Neural cell (in vitro differentiated cells): ENCODE measurements around the gene DYNC1I2. TPM values are rescaled to one million over a fixed set of nuclear protein-coding genes. Genes with fewer than 3 reads are reported as not detected.
"Not testable (repeated sequence)": the region's sequence is repeated elsewhere in the genome, so short reads cannot be mapped to it uniquely, and the experiment has no call there.

Experiments used
- H2AFZ ChIP-seq: fragments of 200-600, 300-800 bp; sonication (generic), shearing (Covaris generic); 2 replicates; pipeline ENCODE4 v1.6.0; 2014; ENCODE audit warnings: low read depth, mild to moderate bottlenecking, antibody characterized with exemption, low read length, moderate library complexity
- H3F3A ChIP-seq: fragments of 200-600 bp; shearing (Covaris generic); 2 replicates; pipeline ENCODE4 v1.6.1; 2016; ENCODE audit warnings: mild to moderate bottlenecking, moderate library complexity, mixed read lengths, antibody characterized with exemption, low read length; ENCODE audit not compliant: insufficient read depth, poor library complexity, severe bottlenecking
- H3K27ac ChIP-seq: fragments of 200-600, 300-800 bp; sonication (generic), shearing (Covaris generic); 2 replicates; pipeline ENCODE4 v1.5.1; 2014; ENCODE audit warnings: mild to moderate bottlenecking, low read length, moderate library complexity
- H3K27me3 ChIP-seq: fragments of 300-800, 200-600 bp; sonication (generic), shearing (Covaris generic); 2 replicates; pipeline ENCODE4 v1.6.0; 2014; ENCODE audit warnings: mild to moderate bottlenecking, low read depth, low read length, moderate library complexity; ENCODE audit not compliant: insufficient read depth
- H3K36me3 ChIP-seq: fragments of 300-800, 200-600 bp; sonication (generic), shearing (Covaris generic); 2 replicates; pipeline ENCODE4 v1.5.1; 2014; ENCODE audit warnings: mild to moderate bottlenecking, antibody characterized with exemption, low read length, moderate library complexity; ENCODE audit not compliant: insufficient read depth
- H3K4me2 ChIP-seq: fragments of 300-800, 200-600 bp; sonication (generic), shearing (Covaris generic); 2 replicates; pipeline ENCODE4 v1.6.0; 2014; ENCODE audit warnings: mild to moderate bottlenecking, low read length
- H3K4me3 ChIP-seq: fragments of 300-800, 200-600 bp; sonication (generic), shearing (Covaris generic); 2 replicates; pipeline ENCODE4 v1.5.1; 2014; ENCODE audit warnings: mild to moderate bottlenecking, low read length, moderate library complexity
- H3K79me2 ChIP-seq: fragments of 200-600 bp; shearing (Covaris generic); replicated peaks from 2 replicates; pipeline ENCODE4 v1.6.0; 2014; ENCODE audit warnings: mild to moderate bottlenecking, low read length, moderate library complexity; ENCODE audit not compliant: insufficient read depth
- H3K9ac ChIP-seq: fragments of 300-800, 200-600 bp; sonication (generic), shearing (Covaris generic); 2 replicates; pipeline ENCODE4 v1.6.1; 2016; ENCODE audit warnings: mild to moderate bottlenecking, low read length, mixed read lengths
- H3K9me2 ChIP-seq: fragments of 200-600 bp; shearing (Covaris generic); 2 replicates; pipeline ENCODE4 v1.6.1; 2016; ENCODE audit warnings: mild to moderate bottlenecking, low read length, mixed read lengths; ENCODE audit not compliant: insufficient read depth
- H3K9me3 ChIP-seq: fragments of 200-600, 300-800 bp; sonication (generic), shearing (Covaris generic); 2 replicates; pipeline ENCODE4 v1.6.1; 2016; ENCODE audit warnings: mild to moderate bottlenecking, mixed run types, low read length, moderate library complexity, mixed read lengths
- H4K20me1 ChIP-seq: fragments of 200-600 bp; shearing (Covaris generic); 2 replicates; pipeline ENCODE4 v1.6.1; 2016; ENCODE audit warnings: mild to moderate bottlenecking, mixed run types; ENCODE audit not compliant: insufficient read depth
- CTCF ChIP-seq: fragments of 450-650 bp; IDR thresholded peaks from 2 replicates; pipeline ENCODE4 v1.5.1; 2014; ENCODE audit warnings: antibody characterized with exemption, mild to moderate bottlenecking, moderate library complexity; ENCODE audit not compliant: poor library complexity, severe bottlenecking
- EP300 ChIP-seq: fragments of 450-650 bp; conservative IDR thresholded peaks from 2 replicates; pipeline ENCODE4 v1.6.1; 2014; ENCODE audit warnings: antibody characterized with exemption, mild to moderate bottlenecking, moderate library complexity; ENCODE audit not compliant: poor library complexity, severe bottlenecking
- EZH2 ChIP-seq: fragments of 200-600, 300-800 bp; shearing (Covaris generic), sonication (generic); IDR thresholded peaks from 2 replicates; pipeline ENCODE4 v1.6.1; 2014; ENCODE audit warnings: antibody characterized with exemption, low read length, borderline replicate concordance, mild to moderate bottlenecking; ENCODE audit not compliant: insufficient read depth, poor library complexity, severe bottlenecking
- MXI1 ChIP-seq: fragments of 450-650 bp; conservative IDR thresholded peaks from 2 replicates; pipeline ENCODE4 v1.6.1; 2014; ENCODE audit warnings: antibody characterized with exemption, mild to moderate bottlenecking; ENCODE audit not compliant: poor library complexity, severe bottlenecking
- POLR2AphosphoS5 ChIP-seq: IDR thresholded peaks from 2 replicates; pipeline ENCODE4 v1.6.1; 2012
- RAD21 ChIP-seq: fragments of 450-650 bp; conservative IDR thresholded peaks from 2 replicates; pipeline ENCODE4 v1.6.1; 2014; ENCODE audit warnings: antibody characterized with exemption, mild to moderate bottlenecking, moderate library complexity
- REST ChIP-seq: IDR thresholded peaks from 2 replicates; pipeline ENCODE4 v1.6.1; 2012; ENCODE audit warnings: borderline replicate concordance
- SMC3 ChIP-seq: fragments of 450-650 bp; conservative IDR thresholded peaks from 2 replicates; pipeline ENCODE4 v1.6.1; 2014; ENCODE audit warnings: antibody characterized with exemption, mild to moderate bottlenecking, moderate library complexity; ENCODE audit not compliant: poor library complexity
- TAF1 ChIP-seq: IDR thresholded peaks from 2 replicates; pipeline ENCODE4 v1.6.1; 2012; ENCODE audit warnings: low read depth
- polyA plus RNA-seq: library from polyadenylated mRNA; depleted of rRNA; stranded (reverse); fragments of >200 nt; gene quantifications from 2 replicates; pipeline ENCODE4 v1.2.3, GENCODE V29; 2014

Gene DYNC1I2
- polyA plus RNA-seq, 1 donor from 2014 or later = 561 TPM

DNA sequence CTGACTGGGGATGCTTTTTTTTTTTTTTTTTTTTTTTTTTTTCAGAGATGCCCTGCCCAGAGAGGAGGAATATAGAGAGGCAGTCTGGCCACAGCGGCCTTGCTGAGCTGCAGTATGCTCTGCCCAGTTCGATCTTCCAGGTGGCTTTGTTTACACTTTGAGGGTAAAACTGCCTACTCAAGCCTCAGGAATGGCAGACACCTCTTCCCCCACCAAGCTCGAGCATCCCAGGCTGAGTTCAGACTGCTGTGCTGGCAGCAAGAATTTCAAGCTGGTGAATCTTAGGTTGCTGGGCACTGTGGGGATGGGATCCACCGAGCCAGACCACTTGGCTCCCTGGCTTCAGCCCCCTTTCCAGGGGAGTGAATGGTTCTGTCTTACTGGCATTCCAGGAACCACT, 73.9 kb downstream of the DYNC1I2 start:
- not testable (repeated sequence) for H3K36me3 ChIP-seq, H3K9ac ChIP-seq, H3F3A ChIP-seq, H3K4me2 ChIP-seq, H3K27ac ChIP-seq, H3K4me3 ChIP-seq, H2AFZ ChIP-seq, H3K9me2 ChIP-seq, H3K79me2 ChIP-seq, H3K27me3 ChIP-seq, H4K20me1 ChIP-seq, H3K9me3 ChIP-seq

GRCh38 chr2:171762879-171763573, 75.8 kb downstream of the DYNC1I2 start:
- TF ChIP-seq EP300 = no peak
- TF ChIP-seq TAF1 = no peak
- TF ChIP-seq POLR2AphosphoS5 = no peak
- TF ChIP-seq REST = no peak
- no peak for TF ChIP-seq SMC3
- TF ChIP-seq RAD21 = no peak
- no peak for TF ChIP-seq EZH2
- TF ChIP-seq MXI1 = no peak
- no peak for TF ChIP-seq CTCF
- no peak overlapping the region for H3K4me2 ChIP-seq

DNA sequence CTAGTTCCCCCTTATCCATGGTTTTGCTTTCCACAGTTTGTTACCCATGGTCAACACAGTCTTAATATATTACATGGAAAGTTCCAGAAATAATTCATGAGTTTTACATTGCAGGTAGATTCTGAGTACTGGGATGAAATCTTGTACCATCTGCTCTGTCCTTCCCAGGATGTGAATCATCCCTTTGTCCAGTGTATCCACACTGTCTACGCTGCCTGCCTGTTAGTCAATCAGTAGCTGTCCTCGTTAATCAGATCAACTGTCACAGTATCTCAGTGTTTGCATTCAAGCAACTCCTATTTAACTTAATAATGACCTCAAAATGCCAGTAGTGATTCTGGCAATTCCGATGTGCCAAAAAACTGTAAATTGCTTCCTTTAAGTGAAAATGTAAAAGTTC, 76.3 kb downstream of the DYNC1I2 start:
- Histone ChIP-seq H3K36me3 (peaks cover 13% of the 10 kb centered on the region), H3F3A (no peaks in the 10 kb centered on the region), H2AFZ (no peak overlapping the region), H3K9ac (no peak overlapping the region), H3K79me2 (no peaks in the 10 kb centered on the region), H3K9me2 (no peaks in the 10 kb centered on the region), H4K20me1 (no peaks in the 10 kb centered on the region), H3K4me2 (no peak overlapping the region), H3K27ac (no peak overlapping the region), H3K9me3 (no peaks in the 10 kb centered on the region), H3K27me3 (no peaks in the 10 kb centered on the region), H3K4me3 (no peak overlapping the region)
- TF ChIP-seq CTCF (no peak), RAD21 (no peak), POLR2AphosphoS5 (no peak), EP300 (no peak), TAF1 (no peak), SMC3 (no peak), EZH2 (no peak), MXI1 (no peak), REST (no peak)

More at GRCh38 chr2:171762879-171763573, 75.8 kb downstream of the DYNC1I2 start:
- Histone ChIP-seq H4K20me1 (no peaks in the 10 kb centered on the region), H3K27me3 (no peaks in the 10 kb centered on the region), H3K9me3 (no peaks in the 10 kb centered on the region), H3F3A (no peaks in the 10 kb centered on the region), H3K79me2 (no peaks in the 10 kb centered on the region), H2AFZ (no peak overlapping the region), H3K4me3 (no peak overlapping the region), H3K9me2 (no peaks in the 10 kb centered on the region), H3K27ac (no peak overlapping the region), H3K36me3 (peaks cover 13% of the 10 kb centered on the region), H3K9ac (no peak overlapping the region)
